NOMO-1 treated with DMSO at 0.1 percent for 48 hours (cell line): ENCODE results near the gene HHLA2.
"Not testable (repeated sequence)": the region's sequence is repeated elsewhere in the genome, so short reads cannot be mapped to it uniquely, and the experiment has no call there.

ENCODE experiments used
- DNase-seq: peaks from one replicate; lab custom pipeline; 2025; ENCODE audit not compliant: unreplicated experiment; lab: John Stamatoyannopoulos, UW

The HHLA2 gene

DNA sequence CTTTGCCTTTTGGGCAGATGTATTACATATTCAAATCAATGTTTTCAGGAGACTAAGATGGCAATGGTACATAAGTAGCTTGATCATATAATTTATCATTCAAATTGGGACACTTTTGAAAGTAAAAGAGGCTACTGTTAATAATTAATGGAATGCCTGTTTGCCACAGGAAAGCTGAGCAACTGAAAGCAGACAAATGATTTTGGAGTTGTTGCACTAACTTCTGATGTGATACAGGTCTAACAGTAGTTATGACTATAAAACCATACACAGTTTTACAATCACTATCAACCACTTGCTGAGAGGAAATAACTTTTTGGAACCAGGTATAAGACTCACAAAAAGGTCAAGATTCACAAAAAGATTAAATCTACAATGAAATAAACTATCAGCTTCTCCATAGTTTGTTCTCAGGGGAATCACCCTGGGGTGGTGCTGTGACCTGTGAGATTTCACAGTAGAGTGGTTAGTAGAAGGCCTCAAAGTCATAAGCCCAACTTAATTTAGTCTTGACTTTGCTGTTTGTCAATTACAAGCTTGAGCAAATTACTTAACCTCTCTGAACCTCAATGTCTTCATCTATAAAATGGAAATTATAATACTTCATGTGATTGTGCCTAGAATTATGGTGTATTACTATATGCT is 42.7 kb downstream of the HHLA2 start:
- no peak for DNase-seq

DNA sequence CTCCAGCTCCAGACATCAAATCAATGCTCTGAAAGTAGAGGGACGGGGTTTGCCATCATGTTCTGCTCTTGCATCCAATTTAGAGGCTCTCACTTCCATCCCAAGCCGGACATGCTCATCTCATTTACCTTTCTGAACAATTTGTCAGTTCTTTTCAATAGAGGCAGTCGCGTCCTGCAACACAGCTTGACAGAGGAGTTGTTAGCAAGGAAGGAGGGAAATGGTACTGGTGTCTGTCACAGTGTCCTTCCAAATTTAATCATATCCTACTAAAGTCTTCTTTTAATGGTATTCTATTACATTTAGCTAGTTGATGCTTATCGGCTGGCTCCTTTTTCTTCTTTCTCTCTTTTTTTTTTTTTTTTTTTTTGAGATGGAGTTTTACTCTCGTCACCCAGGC is 45.6 kb downstream of the HHLA2 start:
- DNase-seq = no peak

GRCh38 chr3:108342837-108343486 is 46.6 kb downstream of the HHLA2 start:
- no peak for DNase-seq

GRCh38 chr3:108343491-108343890 is 47.1 kb downstream of the HHLA2 start:
- no peak for DNase-seq

DNA sequence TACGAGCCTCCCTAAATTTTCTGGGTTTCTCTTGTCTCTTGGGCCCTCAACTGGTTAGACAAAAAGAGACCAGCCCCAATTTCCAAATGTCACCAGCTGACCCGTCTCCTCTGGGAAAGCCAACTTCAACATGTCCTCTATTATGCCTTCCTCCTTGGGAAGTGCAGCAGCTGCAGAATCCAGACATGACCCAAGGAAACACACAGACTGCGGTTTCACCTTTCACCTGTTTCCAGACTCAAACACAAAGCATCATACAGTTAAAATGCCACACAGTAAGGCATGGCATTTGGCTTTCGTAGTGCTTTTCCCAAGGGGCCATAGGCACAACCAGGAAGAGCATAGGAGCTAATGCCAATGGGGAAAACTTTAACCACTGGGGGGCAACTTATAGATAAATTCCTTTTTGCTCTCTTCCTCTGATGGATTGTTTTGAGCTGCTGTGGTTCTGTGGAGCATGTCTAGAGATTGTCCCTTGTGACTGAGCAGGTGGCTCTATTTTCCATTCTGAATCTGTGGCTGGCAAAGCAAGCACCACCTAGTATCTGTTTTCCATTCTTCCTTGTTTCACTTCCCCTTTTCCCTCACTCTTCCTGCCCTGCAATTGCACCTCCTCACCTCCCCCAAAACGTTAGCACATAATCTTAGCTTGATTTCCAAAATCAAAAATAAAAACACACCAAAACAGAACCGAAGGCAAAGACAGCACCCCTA is 49.3 kb downstream of the HHLA2 start:
- peak; percentile 74 for DNase-seq

- DNase-seq = peak; percentile 95
Measured at GRCh38 chr3:108346301-108347227, 50.2 kb downstream of the HHLA2 start.

- no peak for DNase-seq
Measured at GRCh38 chr3:108352176-108352575, 55.8 kb downstream of the HHLA2 start.

- no peak for DNase-seq
Measured at GRCh38 chr3:108354562-108354961, 58.2 kb downstream of the HHLA2 start.

DNA sequence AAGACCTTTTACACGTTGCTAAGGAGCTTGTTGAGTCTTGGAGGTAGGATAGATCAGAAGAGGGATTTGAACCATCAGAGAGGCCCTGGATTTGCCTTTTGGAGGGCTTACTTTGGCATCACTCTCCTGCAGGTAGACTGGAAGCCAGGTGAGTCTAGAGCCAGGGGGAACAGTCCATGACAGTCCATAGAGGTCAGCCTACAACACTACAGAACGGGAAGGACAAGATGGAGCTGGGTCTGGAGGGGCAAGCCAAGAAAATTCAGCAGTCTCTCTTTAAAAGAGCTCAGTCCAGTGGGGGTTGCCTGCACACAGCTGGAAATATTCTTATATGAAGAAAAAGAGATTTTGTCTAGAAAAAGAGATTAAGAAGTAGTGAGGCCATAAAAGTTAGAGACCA is 60.7 kb downstream of the HHLA2 start:
- no peak for DNase-seq

DNA sequence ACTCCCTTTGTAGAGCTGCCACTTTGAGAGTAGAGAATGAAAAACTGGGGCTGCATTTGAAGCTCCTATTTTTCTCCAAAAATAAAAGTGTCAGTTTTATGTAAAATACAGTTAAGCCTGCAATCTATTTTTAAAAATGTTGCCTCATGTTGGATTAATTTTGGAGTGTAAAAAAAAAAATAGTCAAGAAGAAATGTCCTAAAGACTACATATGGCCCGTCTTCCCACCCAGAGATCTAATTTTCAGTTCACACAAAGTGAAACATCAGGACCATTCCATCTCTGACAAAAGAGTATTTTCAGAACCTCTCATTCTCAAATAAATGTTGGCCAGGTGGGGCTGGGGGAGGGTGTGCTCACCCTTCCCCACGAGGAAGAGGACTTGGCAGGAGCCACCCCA is 62.7 kb downstream of the HHLA2 start:
- no peak for DNase-seq

GRCh38 chr3:108376026-108376425 is 79.7 kb downstream of the HHLA2 start:
- DNase-seq = no peak

- DNase-seq = no peak
Measured at GRCh38 chr3:108377384-108377783, 81.0 kb downstream of the HHLA2 start.

GRCh38 chr3:108378153-108378951 is 82.0 kb downstream of the HHLA2 start:
- no peak for DNase-seq

DNA sequence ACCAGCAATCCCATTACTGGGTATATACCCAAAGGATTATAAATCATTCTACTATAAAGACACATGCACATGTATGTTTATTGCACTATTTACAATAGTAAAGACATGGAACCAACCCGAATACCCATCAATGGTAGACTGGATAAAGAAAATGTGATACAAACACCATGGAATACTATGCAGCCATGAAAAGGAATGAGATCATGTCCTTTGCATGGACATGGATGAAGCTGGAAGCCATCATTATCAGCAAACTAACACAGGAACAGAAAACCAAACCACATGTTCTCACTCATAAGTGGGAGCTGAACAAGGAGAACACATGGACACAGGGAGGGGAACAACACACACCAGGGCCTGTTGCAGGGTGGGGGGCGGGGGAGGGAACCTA is 82.6 kb downstream of the HHLA2 start:
- not testable (repeated sequence) for DNase-seq

GRCh38 chr3:108380128-108380795 is 83.9 kb downstream of the HHLA2 start:
- no peak for DNase-seq

DNA sequence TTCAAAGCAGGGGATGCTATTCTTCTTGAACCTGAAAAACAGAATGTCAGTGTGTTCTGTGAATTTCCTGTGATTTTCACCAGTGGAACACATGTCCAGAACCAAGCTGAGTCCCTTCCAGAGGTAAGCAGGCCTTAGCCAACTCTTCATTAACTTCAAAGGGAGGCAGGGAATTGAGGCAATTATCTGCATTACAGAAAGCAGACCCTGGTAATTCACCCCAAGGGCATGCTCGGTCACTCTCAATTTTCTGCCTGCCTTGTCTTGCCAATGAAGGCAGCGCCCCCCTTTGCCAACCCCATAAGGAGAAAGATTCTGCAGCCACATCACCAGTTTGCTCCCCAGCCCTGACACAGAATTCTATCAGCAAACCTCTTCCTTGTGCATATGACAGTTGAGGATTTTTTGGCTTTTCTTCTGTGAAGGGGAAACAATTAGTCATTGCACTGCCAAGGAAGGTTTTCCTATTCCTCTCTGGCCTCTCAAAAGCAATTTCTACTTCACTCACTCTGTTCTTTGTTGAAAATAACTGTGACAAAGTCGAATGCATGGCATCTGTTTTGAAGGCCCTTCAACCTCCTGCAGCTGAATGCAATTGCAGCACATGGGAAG is 85.3 kb downstream of the HHLA2 start:
- no peak for DNase-seq

- DNase-seq = no peak
Measured at GRCh38 chr3:108383306-108383705, 87.0 kb downstream of the HHLA2 start.

- DNase-seq = no peak
Measured at GRCh38 chr3:108387063-108387462, 90.7 kb downstream of the HHLA2 start.
